Thoracic aorta (tissue), 2 donors: Measurements from ENCODE around the gene ZNF256. TPM values are rescaled to one million over a fixed set of nuclear protein-coding genes. Genes with fewer than 3 reads are reported as not detected.

Source experiments
- ATAC-seq: fragments of 150-250 bp; one replicate; pipeline ENCODE4 v1.8.0; 2017; ENCODE audit warnings: low read depth; ENCODE audit not compliant: insufficient number of reproducible peaks, low FRiP score
- DNase-seq: peaks from one replicate; pipeline ENCODE4 v3.0.0-alpha.2; 2020; ENCODE audit warnings: low spot score
- H3K27ac ChIP-seq, 2 donors: fragments of 200-600 bp; sonication (generic); 1 replicate in 1 of 2; 2 replicates in 1 of 2; pipeline ENCODE4 v1.5.1; 2016; ENCODE audit warnings: mild to moderate bottlenecking in 2 of 2, moderate library complexity in 2 of 2
- H3K27me3 ChIP-seq: fragments of 200-600 bp; sonication (generic); replicated peaks from 2 replicates; pipeline ENCODE4 v1.6.0; 2016; ENCODE audit warnings: mild to moderate bottlenecking; ENCODE audit not compliant: insufficient read depth
- H3K36me3 ChIP-seq: fragments of 200-600 bp; sonication (generic); one replicate; pipeline ENCODE4 v1.5.1; 2016
- H3K4me1 ChIP-seq, 2 donors: fragments of 200-600 bp; sonication (generic); 1 replicate in 1 of 2; 2 replicates in 1 of 2; pipeline versions ENCODE4 v1.5.1 to v1.6.0; 2016; ENCODE audit warnings: low read depth in 2 of 2, mild to moderate bottlenecking in 1 of 2; ENCODE audit not compliant: control insufficient read depth in 1 of 2
- H3K4me3 ChIP-seq: fragments of 200-600 bp; sonication (generic); 2 replicates; pipeline ENCODE4 v1.5.1; 2016; ENCODE audit warnings: mild to moderate bottlenecking
- H3K9me3 ChIP-seq: fragments of 200-600 bp; sonication (generic); 2 replicates; pipeline ENCODE4 v1.5.1; 2016
- total RNA-seq, 2 donors: library from RNA; depleted of rRNA; stranded (reverse); fragments of >200 nt; gene quantifications; one replicate each; pipeline versions ENCODE4 v1.1.0 to v1.2.3, GENCODE V29; 2016
- TF ChIP-seq, protein P1 (sequence below): fragments of 200-600 bp; sonication (generic); IDR thresholded peaks from one replicate; pipeline ENCODE4 v1.5.1; 2019; ENCODE audit warnings: antibody characterized with exemption

ZNF256 gene
- total RNA-seq, 2 donors from 2014 or later: 1.4 to 7.6 TPM

DNA sequence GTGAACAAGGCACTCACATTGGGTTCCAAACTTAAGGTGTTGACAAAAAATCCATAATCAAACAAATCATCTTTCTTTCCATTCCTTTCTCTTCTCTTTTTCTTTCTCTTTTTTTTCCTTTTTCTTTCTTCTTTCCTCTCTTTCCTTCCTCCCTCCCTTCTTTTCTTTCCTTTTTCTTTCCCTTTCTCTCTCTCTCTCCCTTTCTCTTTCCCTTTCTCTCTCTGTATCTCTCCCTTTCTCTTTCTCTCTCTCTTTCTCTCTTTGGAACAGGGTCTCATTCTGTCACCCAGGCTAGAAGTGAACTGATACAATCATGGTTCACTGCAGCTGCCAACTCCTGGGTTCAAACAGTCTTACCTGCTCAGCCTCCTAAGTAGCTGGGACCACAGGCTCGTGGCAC lies 14.3 kb upstream of the ZNF256 start:
- ATAC-seq (no peak), DNase-seq (no peak)
- H3K9me3 ChIP-seq: peaks cover 53% of the 10 kb centered on the region
- H3K36me3 ChIP-seq: no peaks in the 10 kb centered on the region
- H3K27me3 ChIP-seq: no peaks in the 10 kb centered on the region
- TF ChIP-seq, protein P1, sequence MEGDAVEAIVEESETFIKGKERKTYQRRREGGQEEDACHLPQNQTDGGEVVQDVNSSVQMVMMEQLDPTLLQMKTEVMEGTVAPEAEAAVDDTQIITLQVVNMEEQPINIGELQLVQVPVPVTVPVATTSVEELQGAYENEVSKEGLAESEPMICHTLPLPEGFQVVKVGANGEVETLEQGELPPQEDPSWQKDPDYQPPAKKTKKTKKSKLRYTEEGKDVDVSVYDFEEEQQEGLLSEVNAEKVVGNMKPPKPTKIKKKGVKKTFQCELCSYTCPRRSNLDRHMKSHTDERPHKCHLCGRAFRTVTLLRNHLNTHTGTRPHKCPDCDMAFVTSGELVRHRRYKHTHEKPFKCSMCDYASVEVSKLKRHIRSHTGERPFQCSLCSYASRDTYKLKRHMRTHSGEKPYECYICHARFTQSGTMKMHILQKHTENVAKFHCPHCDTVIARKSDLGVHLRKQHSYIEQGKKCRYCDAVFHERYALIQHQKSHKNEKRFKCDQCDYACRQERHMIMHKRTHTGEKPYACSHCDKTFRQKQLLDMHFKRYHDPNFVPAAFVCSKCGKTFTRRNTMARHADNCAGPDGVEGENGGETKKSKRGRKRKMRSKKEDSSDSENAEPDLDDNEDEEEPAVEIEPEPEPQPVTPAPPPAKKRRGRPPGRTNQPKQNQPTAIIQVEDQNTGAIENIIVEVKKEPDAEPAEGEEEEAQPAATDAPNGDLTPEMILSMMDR: no peak
- H3K27ac ChIP-seq: no peak overlapping the region
- no peaks in the 10 kb centered on the region for H3K4me1 ChIP-seq
- no peak overlapping the region for H3K4me3 ChIP-seq

DNA sequence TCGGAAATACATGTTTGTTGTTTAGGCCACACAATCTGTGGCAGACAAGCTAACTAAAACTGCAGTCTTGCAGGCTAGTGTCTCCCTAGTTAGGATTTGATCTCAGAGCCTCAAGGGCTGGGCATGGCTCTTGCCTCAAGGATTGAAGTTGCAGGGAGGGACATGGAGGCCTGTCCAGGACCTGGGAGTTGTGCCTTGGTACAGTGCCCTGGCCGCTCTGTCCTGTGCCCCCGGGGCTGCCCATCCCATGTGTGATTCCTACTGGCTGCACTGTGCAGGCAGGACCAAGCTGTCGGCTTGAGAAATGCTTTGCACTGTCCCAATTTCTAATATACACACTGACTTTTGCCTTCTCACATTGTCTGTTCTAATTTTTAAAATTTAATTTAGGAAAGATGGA lies 7.5 kb upstream of the ZNF256 start:
- TF ChIP-seq, protein P1: no peak
- Histone ChIP-seq H3K27ac (no peak overlapping the region), H3K4me3 (no peak overlapping the region), H3K4me1 (no peaks in the 10 kb centered on the region), H3K36me3 (no peaks in the 10 kb centered on the region), H3K9me3 (peaks cover 13% of the 10 kb centered on the region), H3K27me3 (no peaks in the 10 kb centered on the region)
- ATAC-seq (no peak), DNase-seq (no peak)

DNA sequence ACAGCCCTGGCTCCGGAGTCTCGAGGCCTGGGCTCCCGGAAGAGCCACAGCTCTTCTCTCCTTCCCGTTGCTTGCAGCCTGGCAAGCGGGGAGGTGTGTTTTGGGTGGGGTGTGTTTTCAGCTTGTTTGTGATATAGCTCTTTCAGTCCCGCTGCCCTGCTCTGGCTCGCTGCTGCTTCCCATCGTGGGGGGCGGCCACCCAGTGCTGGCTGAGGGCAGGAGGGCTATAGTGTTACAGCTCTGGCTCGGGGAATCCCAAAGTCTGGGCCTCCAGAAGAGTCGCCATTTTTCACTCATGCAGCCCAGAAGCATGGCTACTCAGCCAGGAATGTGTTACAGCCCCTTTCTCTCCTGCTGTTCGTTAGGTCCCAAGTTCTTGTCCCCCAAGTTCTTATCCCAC lies 2.2 kb upstream of the ZNF256 start:
- Histone ChIP-seq H3K4me3 (no peak overlapping the region), H3K9me3 (peaks cover 10% of the 10 kb centered on the region), H3K27ac (no peak overlapping the region), H3K27me3 (no peaks in the 10 kb centered on the region), H3K4me1 (peaks cover 3 to 9% of the 10 kb centered on the region in 2 donors), H3K36me3 (no peaks in the 10 kb centered on the region)
- TF ChIP-seq, protein P1: no peak
- DNase-seq (no peak), ATAC-seq (no peak)

DNA sequence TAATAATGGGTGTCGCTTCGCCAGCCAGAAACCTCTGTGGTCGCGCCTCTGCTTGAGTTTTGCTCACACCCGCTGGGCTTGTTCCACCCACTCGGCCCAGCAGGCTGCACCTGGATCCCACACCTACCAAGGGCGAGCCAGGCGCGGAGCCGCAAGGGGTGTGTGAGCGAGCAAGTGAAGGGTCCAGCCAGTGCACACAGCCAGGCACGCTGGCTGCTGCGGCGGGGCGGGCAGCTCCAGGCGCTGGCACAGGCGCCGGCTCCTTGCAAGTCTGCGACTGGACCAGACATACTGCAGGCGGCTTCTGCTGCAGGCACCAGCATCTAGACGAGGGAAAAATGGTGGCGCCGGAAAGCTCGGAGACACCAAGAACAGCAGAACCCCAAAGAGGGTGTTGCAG lies 1.8 kb upstream of the ZNF256 start:
- H3K27ac ChIP-seq: no peak overlapping the region
- H3K4me1 ChIP-seq: peaks cover 3 to 9% of the 10 kb centered on the region in 2 donors
- no peaks in the 10 kb centered on the region for H3K27me3 ChIP-seq
- ATAC-seq (no peak), DNase-seq (no peak)
- peaks cover 10% of the 10 kb centered on the region for H3K9me3 ChIP-seq
- TF ChIP-seq, protein P1: no peak
- H3K36me3 ChIP-seq: peaks cover 3% of the 10 kb centered on the region
- no peak overlapping the region for H3K4me3 ChIP-seq

DNA sequence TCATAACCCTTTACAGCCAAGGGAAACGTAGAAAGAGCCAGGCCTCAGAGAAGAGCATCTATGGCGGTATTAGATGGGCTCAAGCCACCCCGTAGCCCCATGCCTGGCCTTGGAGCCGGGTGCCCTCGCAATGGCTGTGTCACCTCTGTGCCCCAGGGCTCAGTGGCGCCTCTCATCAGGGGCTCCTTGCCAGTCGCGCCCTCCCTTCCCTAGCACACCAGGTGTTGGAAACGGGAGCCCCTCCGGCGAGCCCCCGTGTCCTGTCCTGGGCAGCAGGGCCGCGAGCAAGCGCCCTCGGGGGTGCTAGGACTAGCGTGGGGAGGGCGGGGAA lies 453 bp downstream of the ZNF256 start:
- DNase-seq: no peak

More for the DNA sequence above, 453 bp downstream of the ZNF256 start:
- Histone ChIP-seq H3K27ac (peak overlapping the region; percentile 74 to 81), H3K4me3 (peak overlapping the region; percentile 83), H3K9me3 (peaks cover 29% of the 10 kb centered on the region), H3K4me1 (peaks cover 3 to 9% of the 10 kb centered on the region in 2 donors), H3K36me3 (peaks cover 26% of the 10 kb centered on the region), H3K27me3 (no peaks in the 10 kb centered on the region)
- no peak for ATAC-seq
- TF ChIP-seq, protein P1: no peak
